Neural cell (in vitro differentiated cells): Measurements from ENCODE around the gene RAD51B.

Experiments used
- TAF1 ChIP-seq: IDR thresholded peaks from 2 replicates; pipeline ENCODE4 v1.6.1; 2012; ENCODE audit warnings: low read depth
- TF ChIP-seq, protein P1 (sequence below): fragments of 450-650 bp; IDR thresholded peaks from 2 replicates; pipeline ENCODE4 v1.5.1; 2014; ENCODE audit warnings: antibody characterized with exemption, mild to moderate bottlenecking, moderate library complexity; ENCODE audit not compliant: poor library complexity, severe bottlenecking

DNA sequence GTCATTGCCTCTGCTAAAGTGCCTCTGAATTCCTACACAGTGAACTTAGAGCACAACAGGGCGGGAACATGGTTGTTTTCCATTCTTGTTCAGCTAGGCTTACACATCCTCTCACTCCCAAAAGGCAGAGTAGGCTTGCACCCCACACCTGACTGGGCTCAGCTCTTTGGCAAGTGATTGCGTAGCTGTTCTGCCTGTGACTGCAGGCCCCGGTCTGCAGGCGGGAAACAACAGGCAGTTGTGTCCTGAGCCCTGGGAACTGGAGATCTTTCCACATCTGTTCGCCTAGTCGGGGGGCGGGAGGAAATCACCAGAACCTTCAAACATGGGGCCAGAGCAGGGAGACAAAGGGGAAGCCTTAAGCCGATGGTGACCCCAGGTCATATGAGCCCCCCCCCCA lies 698.6 kb downstream of the RAD51B start:
- no peak for TF ChIP-seq TAF1
- TF ChIP-seq, protein P1, sequence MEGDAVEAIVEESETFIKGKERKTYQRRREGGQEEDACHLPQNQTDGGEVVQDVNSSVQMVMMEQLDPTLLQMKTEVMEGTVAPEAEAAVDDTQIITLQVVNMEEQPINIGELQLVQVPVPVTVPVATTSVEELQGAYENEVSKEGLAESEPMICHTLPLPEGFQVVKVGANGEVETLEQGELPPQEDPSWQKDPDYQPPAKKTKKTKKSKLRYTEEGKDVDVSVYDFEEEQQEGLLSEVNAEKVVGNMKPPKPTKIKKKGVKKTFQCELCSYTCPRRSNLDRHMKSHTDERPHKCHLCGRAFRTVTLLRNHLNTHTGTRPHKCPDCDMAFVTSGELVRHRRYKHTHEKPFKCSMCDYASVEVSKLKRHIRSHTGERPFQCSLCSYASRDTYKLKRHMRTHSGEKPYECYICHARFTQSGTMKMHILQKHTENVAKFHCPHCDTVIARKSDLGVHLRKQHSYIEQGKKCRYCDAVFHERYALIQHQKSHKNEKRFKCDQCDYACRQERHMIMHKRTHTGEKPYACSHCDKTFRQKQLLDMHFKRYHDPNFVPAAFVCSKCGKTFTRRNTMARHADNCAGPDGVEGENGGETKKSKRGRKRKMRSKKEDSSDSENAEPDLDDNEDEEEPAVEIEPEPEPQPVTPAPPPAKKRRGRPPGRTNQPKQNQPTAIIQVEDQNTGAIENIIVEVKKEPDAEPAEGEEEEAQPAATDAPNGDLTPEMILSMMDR, result no peak
